ENCODE results near the gene CNN3.

Gene CNN3

DNA sequence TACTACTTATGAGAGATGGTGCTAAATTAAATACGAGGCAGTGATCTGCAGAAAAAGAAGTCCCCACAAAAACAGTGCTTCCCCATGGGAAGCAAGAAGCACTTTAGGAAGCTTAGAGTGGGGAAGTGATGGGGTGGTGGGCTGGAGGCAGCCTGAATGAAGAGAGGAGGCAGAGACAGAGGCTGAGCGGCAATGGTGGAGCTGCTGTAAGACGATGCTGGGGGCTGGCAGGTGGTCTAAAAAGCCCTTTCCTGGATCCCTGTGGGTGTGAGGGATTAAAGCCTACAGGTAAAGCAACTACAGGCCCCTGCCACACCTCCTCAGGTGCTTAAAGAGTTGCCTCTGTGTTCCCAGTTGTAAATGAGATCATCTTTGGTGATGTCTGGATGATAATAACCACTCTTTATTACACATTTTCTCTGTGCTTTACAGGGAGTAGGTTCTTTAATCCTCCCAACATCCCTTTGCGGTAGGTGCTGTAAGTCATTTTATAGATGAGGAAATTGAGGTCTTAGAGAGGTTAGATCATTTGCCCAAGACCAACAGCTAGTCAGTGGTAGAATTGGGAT is 39.2 kb downstream of the CNN3 start:
- DNase-seq (ENCODE audit: low spot score): peak; percentile 35

DNA sequence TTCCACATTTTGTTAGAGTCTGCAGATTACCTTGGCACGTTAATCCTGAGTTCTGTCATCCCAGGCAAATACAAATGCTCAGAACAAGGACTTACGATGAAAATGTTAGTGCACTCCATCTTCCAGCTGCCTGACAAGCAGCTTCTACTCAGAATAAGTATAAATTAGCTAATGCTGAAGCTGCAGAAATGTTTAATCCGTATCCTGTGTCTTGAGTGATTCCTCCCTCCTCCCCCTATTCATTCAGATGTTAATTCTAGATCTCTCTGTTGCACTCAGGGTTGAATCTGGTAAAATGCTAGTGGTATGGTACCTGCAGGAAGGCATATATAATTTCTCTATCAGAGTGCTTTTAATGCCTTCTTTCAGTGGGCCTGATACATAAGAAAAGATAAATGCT is 39.8 kb downstream of the CNN3 start:
- no peak for DNase-seq (ENCODE audit: low spot score)

DNA sequence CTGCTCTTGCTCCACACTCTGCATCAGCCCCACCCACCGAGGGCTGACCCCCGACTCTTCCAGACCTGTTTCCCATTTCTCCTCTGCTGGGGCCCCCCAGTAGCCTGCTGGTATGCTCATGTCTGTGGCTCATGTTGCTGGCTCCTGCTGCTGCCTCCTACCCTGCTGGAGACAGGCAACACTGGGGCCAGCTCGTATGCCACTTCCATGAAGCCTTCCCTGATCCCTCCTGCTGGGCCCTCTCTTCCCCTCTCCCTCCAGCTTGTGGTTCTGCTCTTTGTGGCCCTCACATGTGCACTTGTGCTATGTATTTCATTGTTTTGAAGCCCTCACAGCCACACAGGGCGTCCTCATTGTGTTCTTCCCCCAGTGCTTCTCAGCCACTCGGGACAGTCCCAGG is 40.5 kb downstream of the CNN3 start:
- peak; percentile 40 for DNase-seq (ENCODE audit: low spot score)

DNA sequence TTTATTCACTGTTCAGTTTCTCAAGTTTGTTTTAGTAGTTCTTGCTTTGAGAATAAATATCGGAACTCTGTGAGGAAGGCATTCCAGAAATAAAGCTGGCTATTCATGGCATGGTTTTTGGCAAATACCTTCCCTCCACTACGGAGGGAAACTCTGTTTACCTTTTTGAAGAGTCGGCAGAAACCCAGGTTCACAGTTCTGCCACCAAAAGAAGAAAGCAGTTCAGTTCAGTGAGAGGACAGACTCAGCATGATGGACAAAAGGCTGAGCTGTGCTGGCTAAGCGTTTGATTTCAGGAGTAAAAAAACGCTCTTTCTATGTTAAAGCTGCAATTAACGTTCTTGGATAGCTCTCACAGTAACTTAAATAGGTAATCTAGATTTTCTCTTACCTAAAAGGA is 42.4 kb downstream of the CNN3 start:
- DNase-seq (ENCODE audit: low spot score): no peak

DNA sequence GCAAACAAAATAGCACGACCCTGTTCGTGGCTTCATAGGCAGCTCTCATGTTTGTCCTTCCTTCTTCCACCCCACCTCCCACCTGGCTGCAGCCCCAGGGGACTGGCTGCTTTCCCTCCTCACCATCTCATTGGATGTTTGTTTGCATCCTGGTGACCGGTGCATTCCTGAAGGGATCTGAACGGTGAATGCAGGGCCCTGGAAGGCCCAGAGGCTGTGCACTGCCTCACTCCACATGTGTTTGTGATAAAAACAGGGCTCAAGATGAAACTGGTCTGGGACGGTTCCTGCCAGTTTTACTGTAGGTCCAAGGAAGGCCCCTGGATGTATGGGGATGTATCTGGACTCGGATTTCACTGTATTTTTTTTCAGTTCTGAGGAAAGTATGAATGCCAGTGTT is 42.8 kb downstream of the CNN3 start:
- DNase-seq (ENCODE audit: low spot score): peak; percentile 82

DNA sequence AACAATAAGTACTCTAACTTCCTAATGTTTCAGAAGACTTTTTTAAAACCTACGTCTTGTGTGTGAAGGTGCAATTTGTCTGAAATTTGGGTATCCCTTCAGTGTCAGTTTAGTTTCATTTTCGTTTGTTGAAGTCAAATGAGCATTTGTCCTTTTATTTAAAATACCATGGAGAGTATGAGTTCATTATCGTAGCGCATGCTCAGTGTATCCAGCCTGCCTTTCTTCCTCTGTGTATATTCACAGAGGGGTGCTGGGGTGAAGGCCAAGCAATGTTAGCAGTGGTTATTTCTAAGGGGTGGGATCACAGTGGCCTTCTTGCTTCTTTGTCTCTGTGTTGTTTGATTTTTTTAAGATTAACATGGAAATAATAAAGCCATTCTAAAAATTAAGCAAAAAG is 43.2 kb downstream of the CNN3 start:
- DNase-seq (ENCODE audit: low spot score): no peak

DNA sequence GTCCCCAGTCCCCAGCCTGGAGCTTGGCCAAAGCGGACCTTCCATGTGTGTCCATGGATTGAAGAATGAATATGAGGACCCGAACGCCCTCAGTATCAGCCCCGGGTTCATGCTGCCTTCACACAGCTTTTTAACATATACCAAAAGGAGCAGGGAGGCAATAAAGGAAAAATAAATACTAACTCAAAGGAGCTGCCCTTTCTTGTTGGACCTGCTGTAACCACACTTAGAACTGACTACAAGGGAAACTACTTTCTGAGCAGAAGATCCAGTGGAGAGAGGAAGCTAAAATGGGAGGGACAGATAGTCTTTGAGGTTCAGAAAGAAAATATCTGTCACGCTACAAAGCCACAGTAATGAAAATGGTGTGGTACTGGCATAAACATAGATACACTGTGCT is 48.6 kb downstream of the CNN3 start:
- no peak for DNase-seq (ENCODE audit: low spot score)

DNA sequence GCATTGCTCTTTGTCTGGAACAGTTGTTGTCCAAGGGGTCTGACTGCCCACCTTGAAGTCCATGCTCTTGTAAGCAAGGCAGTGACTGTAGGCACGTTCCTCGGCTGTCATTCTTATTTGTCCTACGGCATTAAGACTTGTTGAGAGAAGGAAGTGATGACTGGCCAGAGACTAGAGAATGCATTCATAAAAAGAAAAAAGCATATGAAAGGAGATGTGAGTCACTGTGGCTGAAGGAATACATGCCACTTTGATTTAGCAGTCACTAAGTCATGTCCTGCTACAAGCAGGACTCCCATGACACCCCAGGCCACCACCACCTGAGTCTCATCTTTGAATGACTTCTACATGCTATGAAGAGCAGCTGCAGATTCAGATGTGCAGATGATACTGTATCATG is 50.5 kb downstream of the CNN3 start:
- no peak for DNase-seq (ENCODE audit: low spot score)

DNA sequence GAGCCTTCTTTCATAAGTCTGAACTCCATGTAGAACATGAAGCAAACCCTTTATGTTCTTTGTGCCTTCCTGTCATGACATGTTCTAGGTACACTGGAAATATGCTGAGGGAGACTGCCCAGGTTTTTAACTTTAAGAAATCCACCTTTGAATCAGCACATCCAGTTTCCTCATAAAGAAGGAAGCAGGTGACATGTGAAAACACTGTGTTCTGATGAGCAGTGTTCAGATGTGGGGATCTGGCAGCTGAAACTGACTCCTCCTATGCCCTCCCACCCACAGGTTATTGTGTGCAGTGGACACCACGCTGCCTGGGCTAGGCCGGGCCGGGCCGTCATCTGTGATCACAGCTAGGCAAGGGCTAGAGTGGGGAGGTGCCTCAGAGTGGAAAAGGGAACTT is 51.1 kb downstream of the CNN3 start:
- DNase-seq (ENCODE audit: low spot score): no peak

DNA sequence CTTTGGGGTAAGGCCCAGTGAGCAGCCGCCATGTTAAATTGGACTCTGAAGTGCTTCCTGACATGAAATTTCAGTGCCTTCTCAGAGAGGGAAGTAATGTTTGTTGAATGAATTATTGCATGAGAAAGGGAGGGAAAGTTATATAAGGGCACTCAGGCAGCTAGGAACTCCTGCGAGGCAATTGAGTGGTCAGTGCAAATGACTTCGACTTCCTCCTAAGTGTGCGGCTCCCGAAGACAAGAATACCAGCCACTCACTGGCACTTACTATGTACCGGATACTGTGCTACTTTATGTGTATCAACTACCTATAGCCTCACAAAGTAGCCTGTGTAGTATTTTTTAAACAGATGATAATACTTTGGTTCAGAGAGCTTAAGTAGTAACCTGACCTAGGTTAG is 52.5 kb downstream of the CNN3 start:
- DNase-seq (ENCODE audit: low spot score): no peak

DNA sequence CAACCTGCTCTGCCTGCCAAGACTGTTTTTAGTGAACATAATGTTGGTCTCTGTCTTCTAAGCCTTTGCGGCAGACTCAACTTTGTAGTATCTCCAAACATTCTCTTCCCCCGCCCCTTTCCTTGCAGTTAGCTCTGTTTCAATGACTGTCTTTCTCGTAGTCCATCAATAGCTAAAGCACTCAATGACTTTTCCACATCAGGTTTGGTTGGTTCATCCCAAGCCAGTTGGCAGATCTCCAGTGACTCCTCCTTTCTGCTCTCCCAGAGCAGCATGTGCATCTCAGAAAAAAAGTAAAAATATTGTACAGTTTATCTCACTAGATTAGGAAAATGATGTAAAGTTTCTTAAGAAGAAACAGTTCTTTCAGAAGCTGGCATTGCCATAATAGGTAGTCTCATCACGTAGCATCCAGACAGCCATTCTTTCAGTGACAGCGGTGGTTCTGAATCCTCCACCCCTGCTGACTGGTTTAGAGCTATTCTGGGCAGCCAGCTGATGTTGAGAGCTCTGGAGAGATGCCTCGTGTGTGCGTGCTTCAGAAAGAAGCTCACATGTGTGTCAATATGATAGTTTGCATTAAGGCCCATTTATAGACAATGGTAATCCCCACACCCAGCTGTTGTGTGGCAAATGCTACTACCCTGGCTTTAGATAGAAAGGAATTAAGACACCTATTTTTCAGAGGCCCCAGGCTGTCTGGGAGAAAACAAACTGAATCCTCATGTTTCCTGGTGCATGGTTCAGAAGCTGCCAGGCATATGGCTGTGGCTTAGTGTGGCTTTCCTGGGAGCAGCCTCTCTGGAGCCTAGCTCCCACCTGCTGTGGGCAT is 53.2 kb downstream of the CNN3 start:
- no peak for DNase-seq (ENCODE audit: low spot score)

DNA sequence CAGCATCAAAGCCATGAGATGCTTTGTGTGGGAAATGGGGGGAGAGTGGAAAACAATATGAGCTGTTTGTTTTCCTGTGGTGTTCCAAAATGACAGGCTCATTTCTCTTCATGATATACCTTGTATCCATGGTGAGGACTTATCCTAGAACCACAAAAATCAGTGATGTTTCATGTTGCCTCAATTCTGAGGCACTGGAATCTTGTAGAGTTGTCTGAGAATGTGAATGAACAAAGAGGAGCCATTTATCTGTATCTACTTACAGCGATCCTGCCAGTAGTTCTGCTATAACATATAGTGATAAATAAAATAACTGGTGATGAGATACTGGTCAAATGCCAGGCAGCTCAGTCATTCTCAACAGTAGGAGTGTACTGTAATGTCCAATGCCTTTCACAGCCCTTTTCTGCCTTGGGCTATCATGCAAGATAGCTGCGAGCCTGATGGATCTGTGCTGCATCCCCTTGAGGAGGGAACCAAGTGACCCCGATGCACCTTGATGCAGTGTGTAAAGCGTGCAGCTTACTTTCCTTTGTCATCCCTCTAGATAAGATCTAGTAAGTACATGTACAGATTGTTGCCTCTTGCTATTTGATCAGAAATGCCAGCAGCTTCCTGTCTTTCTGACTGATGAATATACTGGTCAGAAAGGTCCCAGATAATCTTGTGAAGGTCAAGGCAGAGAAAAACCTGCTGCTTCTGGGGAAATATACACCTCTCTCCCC is 54.0 kb downstream of the CNN3 start:
- DNase-seq (ENCODE audit: low spot score): no peak

DNA sequence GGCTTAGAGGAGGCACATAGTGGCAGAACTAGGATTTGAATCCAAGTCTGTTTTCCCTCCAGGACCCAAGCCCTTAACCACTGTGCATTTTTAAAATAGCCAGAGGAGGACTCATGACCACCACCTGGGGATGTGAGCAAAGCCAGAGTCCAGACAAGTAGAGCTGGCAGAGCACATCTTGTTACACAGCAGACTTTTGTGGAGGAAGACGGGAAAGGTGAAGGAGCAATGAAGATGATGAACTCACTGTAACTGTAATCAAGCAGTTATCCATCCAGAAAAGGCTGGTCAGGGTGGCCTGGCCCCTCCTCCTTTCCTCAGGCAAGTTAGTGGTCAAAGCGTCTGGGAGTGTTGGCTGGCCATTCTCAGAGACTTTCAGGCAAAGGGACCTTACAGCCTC is 55.9 kb downstream of the CNN3 start:
- DNase-seq (ENCODE audit: low spot score): no peak

DNA sequence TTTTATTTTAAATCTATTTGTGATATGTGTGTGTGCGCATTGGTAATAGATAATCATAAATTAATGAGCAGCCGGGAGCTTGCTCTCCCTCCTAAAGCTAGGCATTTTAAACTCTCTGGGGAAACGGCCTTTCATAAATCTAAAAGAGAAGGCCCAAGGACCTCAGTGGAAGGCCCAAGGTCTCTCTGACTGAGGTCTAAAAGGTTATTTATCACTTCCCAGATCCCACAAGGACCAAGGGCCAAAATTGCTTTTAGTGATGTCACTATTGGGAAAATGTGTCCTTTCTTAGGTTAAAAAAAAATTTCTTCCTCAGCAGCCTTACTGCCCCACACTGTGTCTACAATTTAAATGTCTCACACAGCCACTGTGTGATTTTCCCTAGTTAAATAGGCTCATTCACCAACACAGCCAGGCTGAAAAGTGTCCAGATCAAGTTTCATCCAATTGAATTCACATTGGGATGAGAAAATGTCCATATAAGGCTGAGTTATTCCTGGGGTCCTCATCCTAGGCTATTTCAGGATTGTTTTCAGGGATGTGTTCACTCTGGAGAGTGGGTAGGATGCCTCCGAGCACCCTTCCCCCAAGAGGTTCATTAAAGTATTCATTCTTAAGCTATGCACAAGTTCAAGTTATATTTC is 60.6 kb downstream of the CNN3 start:
- DNase-seq (ENCODE audit: low spot score): peak; percentile 26

DNA sequence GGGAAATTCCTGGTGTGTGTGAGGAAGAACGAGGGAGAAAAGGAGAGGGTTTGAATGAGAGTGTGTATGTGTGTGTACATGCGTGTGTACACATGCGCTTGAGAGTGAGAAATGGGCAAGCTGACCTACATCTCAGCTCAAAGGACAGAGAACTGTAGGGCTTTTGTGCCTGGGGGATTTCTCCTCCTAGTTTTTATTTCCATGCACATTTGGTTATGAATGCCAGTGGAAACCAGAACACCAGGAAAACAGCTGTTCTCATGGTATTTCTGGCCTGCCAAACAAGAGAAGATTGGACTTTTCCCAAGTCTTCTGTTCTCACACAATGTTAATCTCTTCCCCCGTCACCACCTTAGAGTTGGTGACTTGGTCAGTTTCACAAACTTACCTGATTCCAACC is 61.5 kb downstream of the CNN3 start:
- DNase-seq (ENCODE audit: low spot score): no peak

DNA sequence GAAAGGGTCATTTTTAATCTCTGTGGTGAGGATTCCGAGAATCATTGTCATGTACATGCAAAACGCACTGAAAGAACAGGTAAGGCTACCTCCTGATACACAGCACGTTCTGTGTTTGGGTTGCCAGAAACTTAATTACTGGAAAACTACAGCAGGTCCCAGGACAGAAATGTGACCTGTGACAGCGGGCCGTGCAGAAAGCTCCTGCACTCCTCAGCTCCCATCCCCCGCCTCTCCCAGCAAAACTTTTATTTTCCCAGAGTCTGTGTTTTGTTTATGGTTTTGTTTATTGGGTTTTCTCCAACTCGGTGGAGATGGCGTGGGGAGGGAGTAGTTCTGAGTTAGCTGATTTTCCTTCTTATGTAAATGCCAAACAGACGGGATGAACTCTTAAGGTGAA is 62.1 kb downstream of the CNN3 start:
- DNase-seq (ENCODE audit: low spot score): no peak

DNA sequence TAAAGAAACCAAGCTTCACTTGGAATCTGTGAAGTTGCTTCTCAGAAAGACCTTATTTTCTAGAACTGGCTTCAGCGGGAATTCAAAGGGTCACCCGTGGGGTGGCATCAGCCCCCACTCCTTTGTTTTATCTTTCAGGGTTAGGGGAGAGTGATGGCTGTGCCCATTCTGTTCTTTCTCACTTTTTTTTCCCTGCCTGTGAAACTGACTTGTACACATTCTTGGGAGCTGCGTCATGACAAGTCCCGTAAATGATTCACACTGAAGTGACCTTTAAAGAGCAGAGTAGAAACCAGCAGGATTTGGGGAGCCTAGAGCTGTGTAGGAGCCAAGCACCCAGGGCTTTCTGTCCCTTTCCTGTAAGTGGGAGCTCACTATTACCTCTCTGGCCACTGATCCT is 63.0 kb downstream of the CNN3 start:
- DNase-seq (ENCODE audit: low spot score): no peak

DNA sequence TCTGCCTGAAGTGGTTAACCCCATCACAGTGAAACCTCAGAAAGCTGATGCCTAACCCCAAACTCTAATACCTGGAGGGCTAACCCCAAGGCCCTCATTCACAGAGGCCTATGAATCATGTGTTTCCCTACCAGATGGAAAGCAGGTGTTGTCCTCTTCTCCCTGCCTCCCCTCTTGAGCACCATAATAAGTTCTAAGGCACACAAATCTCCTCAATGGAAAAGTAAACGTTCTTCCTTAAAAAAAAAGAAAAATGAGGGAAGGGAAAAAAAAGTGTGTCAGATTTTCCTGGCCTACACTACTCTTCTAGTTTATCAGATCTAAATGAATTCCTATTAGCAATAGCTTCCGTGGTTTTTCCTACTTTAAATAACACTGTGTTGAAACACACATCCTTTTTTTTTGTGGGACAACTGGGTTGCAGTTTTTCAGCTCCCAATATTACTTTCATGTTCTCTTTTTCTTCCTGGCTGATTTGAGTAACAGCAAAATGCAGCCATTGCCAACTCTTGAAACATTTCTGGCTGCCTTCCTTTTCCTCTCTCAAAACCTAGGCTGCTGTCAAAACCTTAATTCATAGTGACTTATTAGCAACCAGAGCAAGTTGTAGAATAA is 63.5 kb downstream of the CNN3 start:
- DNase-seq (ENCODE audit: low spot score): no peak

DNA sequence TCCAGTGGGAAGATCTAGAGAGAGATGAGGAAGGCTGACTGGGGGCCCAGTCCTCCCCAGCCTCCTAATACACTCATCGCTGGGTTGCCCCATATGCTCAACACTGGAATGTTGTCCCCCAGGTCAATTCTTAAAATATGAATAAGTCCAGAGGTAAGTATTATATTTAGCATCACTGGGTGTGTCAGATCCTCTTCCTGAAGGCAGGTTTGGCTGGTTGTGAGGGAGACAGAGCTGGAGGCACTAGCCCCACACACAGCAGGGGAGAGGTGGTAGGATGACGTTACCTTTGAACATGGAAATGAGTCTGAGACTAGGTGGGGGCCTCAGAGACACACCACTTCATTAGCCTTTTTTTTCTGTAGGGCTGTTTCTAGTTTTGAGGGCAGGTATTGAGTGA is 64.2 kb downstream of the CNN3 start:
- DNase-seq (ENCODE audit: low spot score): no peak

DNA sequence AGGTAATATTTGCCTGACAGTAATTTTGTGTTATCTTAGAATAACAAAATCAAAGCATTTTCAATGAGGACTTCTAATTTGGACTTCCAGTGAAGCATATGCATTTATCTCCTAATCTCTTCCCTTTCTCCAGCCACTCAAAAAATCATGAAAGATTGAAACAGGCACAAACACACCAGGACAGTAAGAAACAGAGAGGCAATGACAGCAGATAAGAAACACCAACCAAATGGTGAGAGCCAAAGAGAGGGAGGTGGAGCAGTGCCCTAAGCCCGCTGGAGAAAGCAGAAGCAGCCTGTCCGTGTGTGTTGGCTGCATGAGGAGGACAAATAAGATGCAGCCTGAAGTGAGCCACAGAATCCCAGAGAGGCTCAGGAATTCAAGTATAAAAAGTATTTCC is 67.7 kb downstream of the CNN3 start:
- no peak for DNase-seq (ENCODE audit: low spot score)

DNA sequence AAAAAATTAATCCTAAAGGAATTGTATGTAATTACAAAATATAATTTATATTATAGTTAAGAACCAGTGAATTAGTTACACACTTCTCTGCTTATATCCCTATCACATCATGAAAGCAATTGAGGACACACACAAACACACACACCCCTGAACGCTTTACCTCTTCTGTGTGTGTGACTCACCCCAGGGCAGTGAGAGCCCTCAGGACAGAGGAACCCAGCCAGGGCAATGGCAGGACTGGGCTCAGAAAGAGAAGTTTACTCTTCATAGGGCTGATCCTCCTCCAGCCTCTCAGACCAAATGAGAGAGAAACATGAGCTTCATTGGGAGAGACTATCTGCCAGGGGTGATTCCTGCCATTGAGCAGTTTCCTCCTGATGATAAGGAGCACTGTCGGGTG is 68.6 kb downstream of the CNN3 start:
- DNase-seq (ENCODE audit: low spot score): no peak

DNA sequence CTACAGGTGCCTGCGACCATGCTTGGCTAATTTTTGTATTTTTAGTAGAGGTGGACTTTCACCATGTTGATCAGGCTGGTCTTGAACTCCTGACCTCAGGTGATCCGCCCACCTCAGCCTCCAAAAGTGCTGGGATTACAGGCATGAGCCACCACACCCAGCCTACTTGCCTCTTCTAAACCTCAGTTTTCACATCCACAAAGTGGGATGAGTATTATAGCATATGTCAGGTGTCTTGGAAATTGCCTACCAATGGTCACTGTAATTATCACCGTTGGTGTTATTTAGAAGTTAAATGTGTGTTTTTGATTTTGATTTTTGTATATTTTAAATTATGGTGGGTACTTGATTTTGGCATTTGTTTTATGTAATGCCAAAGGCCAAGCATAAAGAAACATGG is 70.0 kb downstream of the CNN3 start:
- no peak for DNase-seq (ENCODE audit: low spot score)

DNA sequence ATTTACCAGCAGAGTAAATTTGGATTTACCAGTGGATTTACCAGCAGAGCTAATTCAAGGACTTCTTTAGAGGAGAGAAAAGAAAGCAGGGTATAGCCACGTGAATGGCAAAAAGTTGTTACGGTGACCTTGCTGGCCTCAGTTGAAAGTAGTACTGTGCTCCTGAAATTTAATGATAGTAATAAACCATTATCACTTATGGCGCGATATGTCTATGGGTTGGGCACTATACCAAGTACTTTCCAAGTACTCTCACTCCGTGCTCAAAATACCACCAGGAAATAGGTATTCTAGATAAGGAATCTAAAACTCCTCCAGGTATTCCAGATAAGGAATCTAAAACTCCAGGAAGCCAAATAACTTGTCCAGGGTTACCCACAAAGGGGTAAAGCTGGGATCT is 70.9 kb downstream of the CNN3 start:
- no peak for DNase-seq (ENCODE audit: low spot score)
